H7 (cell line): ENCODE measurements around the gene MYOCOS. TPM values are rescaled to one million over a fixed set of nuclear protein-coding genes. Genes with fewer than 3 reads are reported as not detected.
"Not testable (repeated sequence)": the region's sequence is repeated elsewhere in the genome, so short reads cannot be mapped to it uniquely, and the experiment has no call there.

Experiments used
- DNase-seq: peaks from one replicate; pipeline ENCODE4 v3.0.0; 2012
- H3K27me3 ChIP-seq: 2 replicates; pipeline ENCODE4 v1.6.0; 2011; ENCODE audit warnings: mild to moderate bottlenecking, low read length; ENCODE audit not compliant: control insufficient read depth, insufficient read depth
- H3K36me3 ChIP-seq: replicated peaks from 2 replicates; pipeline ENCODE4 v1.5.1; 2011; ENCODE audit warnings: low read length; ENCODE audit not compliant: control insufficient read depth, insufficient read depth
- H3K4me3 ChIP-seq: 2 replicates; pipeline ENCODE4 v1.5.1; 2011; ENCODE audit warnings: low read depth, mild to moderate bottlenecking, control low read depth, low read length, moderate library complexity; ENCODE audit not compliant: insufficient read depth
- total RNA-seq: library from RNA; depleted of rRNA; stranded (reverse); fragments of >200 nt; shearing (Covaris generic); gene quantifications from 2 replicates; pipeline ENCODE4 v1.2.3, GENCODE V29; 2014

MYOCOS gene
- total RNA-seq, 1 experiment from 2014 or later = not detected

DNA sequence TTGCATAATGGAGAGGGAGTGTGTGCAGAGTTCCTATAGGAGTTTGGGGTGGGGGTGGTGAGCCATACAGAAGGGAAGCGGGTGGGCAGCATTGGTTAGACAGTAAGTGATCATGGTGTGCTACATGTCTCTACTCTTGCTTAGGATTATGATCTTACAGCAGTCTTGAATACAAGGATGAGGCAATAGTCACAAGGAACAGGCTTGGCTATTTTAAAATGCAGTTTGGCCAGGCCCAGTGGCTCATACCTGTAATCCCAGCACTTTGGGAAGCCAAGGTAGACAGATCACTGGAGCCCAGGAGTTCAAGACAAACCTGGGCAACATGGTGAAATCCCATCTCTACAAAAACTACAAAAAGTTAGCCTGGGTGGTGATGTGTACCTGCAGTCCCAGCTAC is 18.2 kb downstream of the MYOCOS start:
- Histone ChIP-seq H3K4me3 (no peak overlapping the region), H3K27me3 (no peaks in the 10 kb centered on the region), H3K36me3 (no peaks in the 10 kb centered on the region)
- DNase-seq = no peak

DNA sequence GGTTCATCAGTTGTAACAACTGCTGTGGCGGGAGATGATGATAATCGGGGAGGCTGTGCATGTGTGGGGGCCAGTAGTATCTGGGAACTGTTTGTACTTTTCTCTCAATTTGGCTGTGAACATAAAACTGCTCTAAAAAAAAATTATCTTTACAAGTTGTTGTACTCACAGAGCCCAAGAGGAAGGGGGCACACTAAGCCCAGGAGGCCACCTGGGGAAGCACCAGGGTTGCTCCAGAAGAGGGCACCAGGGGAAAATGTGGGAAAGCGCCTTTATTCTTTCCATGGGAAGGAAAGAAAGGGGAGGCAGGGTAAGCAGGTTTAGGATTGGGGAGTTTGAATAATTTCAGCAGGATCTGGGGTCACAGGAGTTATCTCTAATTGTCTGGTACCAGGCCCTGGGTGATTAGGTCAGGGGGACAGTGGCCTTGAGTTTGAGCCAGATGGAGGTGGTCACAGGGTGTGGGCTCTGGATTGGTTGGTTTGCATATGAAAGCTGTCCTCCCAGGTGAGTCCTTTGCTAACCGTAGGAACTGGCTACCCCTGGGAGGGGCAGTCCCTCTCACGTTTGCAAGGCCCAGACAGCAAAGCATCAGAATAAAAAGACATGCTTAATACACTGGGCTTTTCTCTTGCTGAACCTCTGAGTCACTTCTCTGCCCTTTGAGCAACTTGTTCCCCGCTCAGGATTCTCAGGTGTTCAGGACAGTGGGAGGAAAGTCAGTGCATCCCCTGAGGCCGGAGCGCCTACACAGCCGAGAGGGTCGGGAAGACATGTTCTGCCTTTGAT is 19.2 kb downstream of the MYOCOS start:
- Histone ChIP-seq H3K4me3 (no peak overlapping the region), H3K36me3 (no peaks in the 10 kb centered on the region), H3K27me3 (no peaks in the 10 kb centered on the region)
- DNase-seq = peak; percentile 65

DNA sequence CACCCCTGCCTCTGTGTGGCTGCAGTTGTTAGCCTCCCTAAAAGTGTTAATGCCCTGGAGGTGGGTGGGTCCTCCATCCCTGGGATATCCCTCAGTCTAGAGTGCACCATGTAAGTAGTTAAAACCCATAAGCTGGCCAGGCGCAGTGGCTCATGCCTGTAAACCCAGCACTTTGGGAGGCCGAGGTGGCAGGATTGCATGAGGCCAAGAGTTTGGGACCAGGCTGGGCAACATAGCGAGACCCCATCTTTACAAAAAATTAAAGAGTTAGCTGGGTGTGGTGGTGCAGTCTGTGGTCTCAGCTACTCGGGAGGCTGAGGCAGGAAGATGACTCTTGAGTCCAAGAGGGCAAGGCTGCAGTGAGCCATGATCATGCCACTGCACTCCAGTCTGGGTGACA is 20.2 kb downstream of the MYOCOS start:
- Histone ChIP-seq H3K4me3 (no peak overlapping the region), H3K27me3 (no peaks in the 10 kb centered on the region), H3K36me3 (no peaks in the 10 kb centered on the region)
- no peak for DNase-seq

DNA sequence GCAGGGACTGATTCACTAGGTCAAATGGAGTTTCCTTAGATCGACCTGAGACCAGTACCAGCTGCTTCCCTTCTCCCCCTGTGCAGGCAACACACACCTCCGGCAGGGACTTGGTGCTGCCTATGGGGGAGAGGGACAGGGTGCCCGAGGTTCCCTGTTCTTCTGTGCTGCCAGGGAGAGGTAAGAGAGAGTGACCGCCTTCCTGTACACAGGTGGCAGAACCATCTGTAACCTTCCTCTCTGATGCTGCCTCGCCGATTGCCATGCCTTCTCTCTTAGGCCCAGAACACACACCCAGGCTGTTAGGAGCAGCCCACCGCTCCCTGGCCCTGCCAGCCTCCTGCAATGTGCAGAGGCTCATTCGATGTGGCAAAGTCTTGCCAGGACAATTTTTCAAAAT is 21.1 kb downstream of the MYOCOS start:
- Histone ChIP-seq H3K27me3 (no peaks in the 10 kb centered on the region), H3K4me3 (no peak overlapping the region), H3K36me3 (no peaks in the 10 kb centered on the region)
- DNase-seq = no peak

DNA sequence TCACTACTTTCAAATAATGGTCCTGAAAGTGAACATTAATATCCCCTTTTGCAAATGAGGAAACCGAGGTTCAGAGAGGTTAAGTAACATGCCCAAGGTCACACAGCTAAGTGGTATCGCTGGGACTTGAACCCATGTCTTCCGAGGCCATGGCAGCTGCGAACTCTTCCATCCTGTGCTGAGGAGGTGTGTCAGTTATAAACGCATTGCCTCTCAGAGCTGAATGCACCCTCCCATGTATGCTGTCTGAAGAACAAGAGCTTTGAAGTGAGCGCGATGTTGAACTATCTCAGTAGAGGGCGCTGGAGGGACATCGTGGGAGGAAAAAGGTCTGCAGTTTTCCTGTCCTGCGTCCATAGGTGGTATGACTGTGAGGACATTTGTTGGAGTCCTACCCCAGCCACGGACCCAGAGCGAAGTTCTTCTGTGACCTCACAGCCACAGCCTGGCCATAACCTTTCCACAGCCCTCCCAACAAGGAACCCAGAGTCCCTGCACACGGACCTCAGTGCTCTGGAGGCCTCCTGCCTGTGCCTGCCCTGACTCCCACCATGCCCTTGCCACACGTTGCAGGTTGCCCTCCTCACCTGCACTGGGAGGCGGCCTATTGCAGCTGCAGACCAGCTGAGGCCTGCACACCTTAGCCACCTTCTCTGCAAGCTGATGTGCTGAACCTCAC is 22.9 kb downstream of the MYOCOS start:
- no peak overlapping the region for H3K4me3 ChIP-seq
- DNase-seq = peak; percentile 79
- H3K27me3 ChIP-seq = no peaks in the 10 kb centered on the region
- H3K36me3 ChIP-seq = no peaks in the 10 kb centered on the region

DNA sequence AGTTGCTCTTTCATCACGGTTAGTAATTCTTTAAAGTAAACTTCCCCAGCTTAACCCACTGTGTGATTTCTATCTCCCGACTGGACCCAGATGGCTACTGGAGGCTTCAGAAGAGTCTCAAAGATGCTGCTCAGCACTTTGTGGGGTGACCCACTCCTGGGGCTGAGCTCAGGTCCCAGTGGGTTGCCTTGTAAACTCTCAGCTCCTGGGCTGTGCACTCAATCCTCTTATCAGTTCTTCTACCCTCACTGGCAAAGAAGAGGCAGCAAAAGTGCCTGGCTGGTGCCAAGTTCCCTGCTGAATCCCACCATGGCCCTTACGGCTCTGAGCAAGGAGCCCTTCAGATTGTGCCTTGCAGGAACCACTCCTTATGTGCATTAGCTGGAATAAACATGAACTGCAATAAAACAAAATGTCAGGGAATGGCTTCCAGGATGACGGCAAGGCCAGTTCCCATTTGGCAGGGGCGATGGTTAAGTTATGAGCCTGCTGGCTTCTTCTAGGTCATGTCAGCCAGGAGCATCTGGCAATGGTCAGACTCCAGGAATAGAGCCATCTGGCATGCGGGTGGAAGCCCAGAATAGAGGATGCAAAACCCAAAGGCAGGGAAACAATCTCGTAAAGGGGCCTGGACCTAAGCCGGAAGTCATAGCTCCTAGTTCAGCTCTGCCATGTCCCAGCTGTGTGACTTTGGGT is 23.7 kb downstream of the MYOCOS start:
- DNase-seq = no peak
- no peaks in the 10 kb centered on the region for H3K36me3 ChIP-seq
- no peak overlapping the region for H3K4me3 ChIP-seq
- H3K27me3 ChIP-seq = no peaks in the 10 kb centered on the region

DNA sequence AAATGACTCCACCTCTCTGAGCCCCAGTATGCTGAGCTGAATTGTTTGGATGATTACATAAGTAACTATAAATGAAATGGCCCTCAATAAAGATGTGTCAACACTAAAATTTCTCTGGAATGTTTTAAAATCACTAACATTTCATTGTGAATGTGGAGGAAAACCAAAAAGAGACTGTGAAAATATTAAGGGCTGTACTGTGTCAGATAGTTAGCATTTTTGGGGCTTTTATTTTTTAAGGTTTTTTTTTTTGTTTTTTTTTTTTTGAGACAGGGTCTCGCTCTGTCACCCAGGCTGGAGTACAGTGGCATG is 24.2 kb downstream of the MYOCOS start:
- Histone ChIP-seq H3K36me3 (no peaks in the 10 kb centered on the region), H3K4me3 (no peak overlapping the region), H3K27me3 (no peaks in the 10 kb centered on the region)
- no peak for DNase-seq

DNA sequence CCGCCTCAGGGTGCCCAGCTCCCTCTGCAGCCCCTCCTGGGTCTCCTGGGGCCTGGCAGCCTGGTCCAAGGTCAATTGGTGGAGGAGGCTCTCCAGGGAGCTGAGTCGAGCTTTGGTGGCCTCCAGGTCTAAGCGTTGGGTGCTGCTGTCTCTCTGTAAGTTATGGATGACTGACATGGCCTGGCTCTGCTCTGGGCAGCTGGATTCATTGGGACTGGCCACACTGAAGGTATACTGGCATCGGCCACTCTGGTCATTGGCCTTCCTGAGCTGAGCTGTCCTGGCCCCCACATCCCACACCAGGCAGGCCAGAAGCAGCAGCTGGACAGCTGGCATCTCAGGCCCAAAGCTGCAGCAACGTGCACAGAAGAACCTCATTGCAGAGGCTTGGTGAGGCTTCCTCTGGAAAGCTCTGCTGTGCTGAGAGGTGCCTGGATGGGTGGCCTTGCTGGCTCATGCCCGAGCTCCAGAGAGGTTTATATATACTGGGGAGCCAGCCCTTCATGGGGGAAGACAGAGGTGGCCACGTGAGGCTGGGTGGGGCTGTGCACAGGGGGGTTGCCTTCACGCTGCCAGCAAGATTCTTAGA is 30.3 kb downstream of the MYOCOS start, which contains the start of gene MYOC:
MYOC (minus strand) TSS at position 455 of the 589 bp plus-strand sequence; CDS start at position 378, 77 bp downstream.
- H3K36me3 ChIP-seq = no peaks in the 10 kb centered on the region
- H3K27me3 ChIP-seq = no peaks in the 10 kb centered on the region
- H3K4me3 ChIP-seq = no peak within 1 kb of the TSS
- no peak for DNase-seq

DNA sequence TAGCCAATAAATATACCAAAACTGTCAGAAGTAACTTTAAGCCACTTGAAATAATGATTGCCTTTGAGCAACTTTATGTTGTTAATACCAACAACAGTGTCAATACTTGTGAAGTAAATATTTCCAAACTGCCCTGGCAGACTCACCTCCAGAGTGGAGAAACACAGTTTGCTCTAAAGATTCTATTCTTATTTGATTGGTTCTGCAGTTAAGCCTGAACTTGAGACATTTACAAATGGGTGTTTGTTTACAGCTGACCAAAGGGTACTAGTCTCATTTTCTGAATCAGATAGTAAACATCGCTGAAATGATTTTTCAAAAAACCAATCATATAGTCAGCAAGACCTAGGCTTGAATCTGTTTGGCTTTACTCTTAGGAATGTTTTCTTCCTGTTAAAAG is 31.8 kb downstream of the MYOCOS start:
- H3K36me3 ChIP-seq = no peaks in the 10 kb centered on the region
- H3K27me3 ChIP-seq = no peaks in the 10 kb centered on the region
- no peak for DNase-seq
- H3K4me3 ChIP-seq = no peak overlapping the region

DNA sequence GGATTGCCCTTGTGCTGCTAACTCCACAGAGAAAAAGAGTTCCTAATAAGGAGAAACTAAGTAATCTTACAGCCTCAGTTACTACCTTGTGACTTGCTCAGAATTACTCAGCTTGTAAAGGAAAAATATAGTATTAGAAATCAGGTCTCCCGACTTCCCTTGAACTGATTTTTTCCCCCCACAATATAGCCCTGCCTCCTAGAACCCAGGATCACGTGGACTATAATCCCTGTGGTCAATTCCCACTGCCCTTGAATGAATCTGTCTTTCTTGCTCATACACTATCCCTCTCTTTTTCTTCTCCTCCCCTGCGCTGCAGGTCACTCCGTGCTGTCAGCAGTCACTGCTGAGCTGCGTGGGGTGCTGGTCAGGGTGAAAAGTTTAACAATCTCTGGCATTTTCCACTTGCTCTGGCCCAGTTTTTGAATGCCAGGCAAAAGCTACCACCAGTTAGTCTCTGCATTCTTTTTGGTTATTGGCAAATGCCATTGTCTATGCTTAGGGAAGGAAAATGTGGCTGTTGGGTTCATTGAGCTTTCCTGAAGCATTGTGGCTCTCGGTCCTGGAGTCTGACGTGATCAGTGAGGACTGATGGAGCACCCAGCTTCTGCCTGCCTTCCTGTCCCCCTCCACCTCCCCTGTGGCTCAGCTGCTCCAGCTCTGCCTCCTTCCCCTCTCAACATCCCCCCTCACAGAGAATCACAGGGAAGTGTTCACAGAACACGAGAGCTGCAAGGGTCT is 32.3 kb downstream of the MYOCOS start:
- no peaks in the 10 kb centered on the region for H3K36me3 ChIP-seq

DNA sequence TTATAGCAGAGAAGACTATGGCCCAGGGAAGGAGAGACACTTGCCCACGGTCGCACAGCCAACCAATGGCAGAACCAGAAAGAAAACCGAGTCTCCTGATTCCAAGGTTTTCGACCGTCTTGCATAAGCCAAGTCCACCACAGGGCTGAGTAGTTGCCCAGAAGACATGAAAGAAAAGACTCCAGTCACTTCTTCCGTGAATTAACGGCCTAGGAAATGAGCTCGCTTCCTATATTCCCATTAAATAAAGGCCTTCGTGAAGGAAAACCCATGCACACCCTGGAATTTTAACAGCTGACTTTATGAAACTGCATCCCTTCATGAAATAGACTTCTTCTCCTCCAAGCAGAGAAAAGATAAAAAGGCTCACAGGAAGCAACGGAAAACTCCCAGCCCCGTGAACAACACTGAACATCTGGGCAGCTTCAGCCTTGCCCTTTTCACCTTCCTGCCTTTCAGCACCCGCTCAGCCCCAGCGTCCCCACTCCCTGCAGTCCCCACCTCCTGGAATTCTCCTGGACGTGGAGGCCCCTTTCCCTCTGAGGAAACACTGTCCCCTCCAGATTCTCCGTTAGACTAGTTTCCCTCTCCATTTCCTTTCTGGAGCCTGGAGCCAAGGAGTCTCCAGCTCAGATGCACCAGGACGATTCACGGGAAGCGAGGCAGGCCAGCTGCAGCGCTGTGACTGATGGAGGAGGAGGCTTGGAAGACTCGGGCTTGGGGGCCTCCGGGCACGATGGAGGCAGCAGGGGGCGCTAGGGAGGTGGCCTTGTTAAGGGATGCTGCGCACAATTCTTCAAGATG is 33.1 kb downstream of the MYOCOS start:
- no peaks in the 10 kb centered on the region for H3K27me3 ChIP-seq
- H3K36me3 ChIP-seq = no peaks in the 10 kb centered on the region
- peak; percentile 87 for DNase-seq
- no peak overlapping the region for H3K4me3 ChIP-seq

More for the DNA sequence above, 32.3 kb downstream of the MYOCOS start:
- DNase-seq = no peak
- H3K4me3 ChIP-seq = no peak overlapping the region
- no peaks in the 10 kb centered on the region for H3K27me3 ChIP-seq

DNA sequence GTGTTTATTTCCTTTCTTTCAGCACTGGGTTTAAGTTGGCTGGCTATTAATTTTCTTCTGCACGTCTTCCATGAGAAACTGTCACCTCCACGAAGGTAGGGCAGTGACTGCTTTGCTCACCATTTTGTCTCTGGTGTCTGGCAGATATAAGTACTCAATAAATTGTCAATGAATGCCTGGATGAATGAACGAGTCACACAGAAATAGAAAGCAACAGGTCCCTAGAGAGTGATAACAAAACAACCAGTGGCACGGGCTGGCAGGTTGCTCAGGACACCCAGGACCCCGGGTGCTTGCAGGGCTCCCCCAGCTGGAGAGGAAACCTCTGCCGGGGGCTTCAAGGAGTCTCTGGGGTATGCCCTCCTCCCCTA is 33.7 kb downstream of the MYOCOS start:
- no peak overlapping the region for H3K4me3 ChIP-seq
- H3K36me3 ChIP-seq = no peaks in the 10 kb centered on the region
- no peak for DNase-seq

DNA sequence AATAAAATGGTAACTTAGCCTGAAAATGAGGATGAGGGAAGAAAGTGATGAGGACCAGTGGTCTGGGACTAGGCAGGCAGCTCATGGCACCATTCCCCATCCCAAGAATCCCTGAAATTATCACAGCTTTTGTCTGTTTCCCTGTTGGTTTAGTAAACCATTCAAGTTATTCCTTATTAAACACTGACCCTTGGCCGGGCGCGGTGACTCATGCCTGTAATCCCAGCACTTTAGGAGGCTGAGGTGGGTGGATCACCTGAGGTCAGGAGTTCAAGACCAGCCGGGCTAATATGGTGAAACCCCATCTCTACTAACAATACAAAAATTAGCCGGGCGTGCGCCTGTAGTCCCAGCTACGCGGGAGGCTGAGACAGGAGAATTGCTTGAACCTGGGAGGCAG is 34.2 kb downstream of the MYOCOS start:
- H3K27me3 ChIP-seq, H3K36me3 ChIP-seq, H3K4me3 ChIP-seq, DNase-seq: not testable (repeated sequence)

More for the DNA sequence above, 33.7 kb downstream of the MYOCOS start:
- no peaks in the 10 kb centered on the region for H3K27me3 ChIP-seq
